DMS153 (cell line): ENCODE measurements around the gene GFAP.
"Not testable (repeated sequence)": the region's sequence is repeated elsewhere in the genome, so short reads cannot be mapped to it uniquely, and the experiment has no call there.

Experiments used
- DNase-seq: peaks from one replicate; lab custom pipeline; 2025; lab: John Stamatoyannopoulos, UW

GFAP gene

DNA sequence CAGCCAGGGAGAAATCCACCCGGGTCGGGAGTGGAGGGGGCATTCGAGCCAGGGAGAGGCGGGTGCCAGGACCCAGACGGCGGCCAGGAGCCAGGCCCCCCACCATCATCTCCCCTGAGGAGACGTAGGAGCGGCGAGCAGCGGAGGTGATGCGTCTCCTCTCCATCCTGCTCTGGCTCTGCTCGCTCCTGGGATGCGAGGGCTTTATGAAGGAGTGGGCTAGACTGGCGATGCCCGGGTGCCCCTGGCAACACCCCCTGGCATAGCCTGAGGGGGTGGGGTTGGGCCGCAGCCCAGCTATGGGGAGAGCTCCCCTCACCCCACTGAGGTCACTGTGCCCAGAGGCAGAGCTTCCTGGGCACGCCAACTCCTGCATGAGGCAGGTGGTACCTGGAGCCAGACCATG lies at the start of gene GFAP:
Gene GFAP (minus strand): TSS at position 180 of the 406 bp plus-strand sequence. CDS start 14 bp downstream, at position 166.
- DNase-seq: no peak

DNA sequence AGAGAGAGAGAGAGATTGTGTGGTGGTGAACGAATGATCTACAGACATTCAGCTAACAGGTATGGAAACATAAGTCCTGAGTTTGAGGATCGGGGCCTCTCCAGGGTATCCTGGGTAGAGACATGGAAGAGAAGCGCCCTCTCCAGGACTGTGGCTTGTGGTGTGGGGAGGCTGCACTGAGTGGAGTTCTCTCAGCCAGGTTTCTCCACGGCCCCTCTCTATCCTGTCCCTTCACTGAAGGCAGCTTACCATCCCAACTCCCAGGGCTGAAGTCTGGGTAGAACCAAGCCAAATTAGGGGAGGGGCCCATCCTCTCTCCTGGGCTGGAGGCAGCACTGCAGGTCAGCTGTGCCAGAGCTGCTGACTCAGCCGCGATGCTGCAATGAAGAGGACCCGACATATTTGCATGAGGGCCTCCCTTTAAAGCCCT lies 46.6 kb upstream of the GFAP start:
- no peak for DNase-seq

DNA sequence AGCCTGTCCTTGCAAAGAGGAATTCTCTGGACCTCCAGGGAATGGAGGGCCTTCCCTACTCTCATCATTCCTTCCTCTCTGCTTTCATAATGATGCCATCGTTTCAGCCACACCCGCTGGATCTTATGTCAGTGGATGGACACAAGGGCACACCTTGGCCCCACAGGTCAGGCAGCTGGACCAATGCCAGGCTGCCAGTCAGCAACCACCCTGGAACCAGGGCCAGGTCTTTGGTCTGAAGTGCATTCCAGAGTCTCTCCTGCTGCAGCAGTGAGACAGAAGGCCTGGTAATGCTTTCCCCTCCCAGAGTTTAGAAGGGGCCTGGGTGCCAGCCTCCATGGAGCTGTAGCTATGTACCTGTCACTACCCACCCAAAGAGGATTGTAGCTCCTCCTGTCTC lies 45.4 kb upstream of the GFAP start:
- DNase-seq: no peak

DNA sequence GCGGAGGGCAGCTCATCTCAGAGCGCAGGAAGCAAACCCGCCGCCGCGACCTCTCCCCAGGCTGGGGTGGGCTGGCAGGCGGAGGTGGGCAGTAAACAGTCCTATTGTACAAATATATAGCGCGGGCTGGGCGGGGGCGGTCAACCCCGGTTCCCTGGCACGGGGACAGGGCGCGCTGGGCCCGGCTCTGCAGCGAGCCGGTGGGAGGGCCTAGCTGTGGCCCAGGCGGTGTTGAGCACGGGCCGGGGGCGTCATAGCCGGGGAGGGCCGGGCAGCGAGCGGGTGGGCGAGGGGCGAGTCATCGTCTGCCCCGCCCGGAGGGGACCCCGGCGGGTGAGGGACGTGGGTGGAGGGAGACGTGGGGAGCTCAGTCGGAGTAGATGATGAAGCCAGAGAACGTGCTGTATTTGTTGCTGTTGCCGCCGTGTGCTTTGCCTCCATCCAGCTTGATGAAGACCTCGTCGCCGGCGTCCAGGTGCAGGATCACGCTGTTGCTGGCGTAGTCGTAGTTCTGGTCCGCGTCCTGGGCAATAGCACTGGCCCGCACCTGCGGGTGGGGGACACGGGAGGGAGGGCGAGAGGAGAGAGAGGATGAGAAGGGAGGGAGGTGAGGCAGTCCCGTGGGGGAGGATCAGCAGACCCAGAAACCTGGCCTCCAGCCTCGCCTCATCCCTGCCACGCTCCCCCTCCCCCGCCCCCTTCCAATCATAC lies 44.7 kb upstream of the GFAP start:
- DNase-seq: no peak

DNA sequence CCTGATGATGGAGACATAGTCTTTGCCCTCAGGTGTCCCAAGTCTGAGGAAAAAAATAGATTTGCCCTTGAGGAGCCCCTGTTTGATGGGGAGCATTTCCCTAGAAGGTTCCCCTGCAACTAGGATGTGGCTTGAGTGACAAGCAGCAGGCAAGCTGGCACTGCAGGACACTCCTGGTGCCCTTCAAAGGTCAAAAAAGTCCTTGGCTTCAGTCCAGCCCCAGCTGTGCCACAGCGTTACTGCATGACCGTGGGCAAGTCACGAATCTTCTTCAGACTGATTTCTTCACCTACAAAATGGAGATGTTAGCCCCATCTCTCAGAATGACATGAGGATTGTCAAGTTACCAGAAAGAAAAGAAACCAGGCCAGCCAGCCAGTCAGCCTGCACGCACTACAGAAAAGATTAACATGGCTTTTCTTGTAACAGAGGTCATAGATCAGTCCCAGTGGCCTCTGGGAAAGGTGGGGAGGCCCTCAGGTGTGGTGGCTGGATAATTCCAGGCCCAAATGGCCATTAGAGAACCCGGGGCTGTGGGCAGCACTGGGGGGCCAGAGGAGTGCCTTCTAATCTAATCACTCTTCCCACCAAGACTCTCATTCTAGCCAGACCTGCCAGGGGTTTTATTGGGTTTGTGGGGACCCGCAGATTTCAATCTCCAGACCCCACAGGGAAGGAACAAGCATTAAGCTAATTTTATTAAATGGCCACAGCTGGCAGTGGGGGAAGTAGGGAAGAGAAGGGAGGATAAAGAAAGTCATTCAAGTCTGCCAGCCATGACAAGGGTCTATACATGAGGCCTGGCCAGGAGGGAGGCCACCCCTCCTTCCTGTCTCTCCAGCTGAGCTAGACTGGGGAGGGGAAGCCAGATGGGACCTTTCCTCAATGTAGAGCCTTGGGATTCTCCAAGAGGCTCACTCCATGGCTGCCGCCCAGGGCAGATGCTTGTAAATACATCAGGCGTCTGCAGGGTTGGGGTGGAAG lies 42.0 kb upstream of the GFAP start:
- no peak for DNase-seq

DNA sequence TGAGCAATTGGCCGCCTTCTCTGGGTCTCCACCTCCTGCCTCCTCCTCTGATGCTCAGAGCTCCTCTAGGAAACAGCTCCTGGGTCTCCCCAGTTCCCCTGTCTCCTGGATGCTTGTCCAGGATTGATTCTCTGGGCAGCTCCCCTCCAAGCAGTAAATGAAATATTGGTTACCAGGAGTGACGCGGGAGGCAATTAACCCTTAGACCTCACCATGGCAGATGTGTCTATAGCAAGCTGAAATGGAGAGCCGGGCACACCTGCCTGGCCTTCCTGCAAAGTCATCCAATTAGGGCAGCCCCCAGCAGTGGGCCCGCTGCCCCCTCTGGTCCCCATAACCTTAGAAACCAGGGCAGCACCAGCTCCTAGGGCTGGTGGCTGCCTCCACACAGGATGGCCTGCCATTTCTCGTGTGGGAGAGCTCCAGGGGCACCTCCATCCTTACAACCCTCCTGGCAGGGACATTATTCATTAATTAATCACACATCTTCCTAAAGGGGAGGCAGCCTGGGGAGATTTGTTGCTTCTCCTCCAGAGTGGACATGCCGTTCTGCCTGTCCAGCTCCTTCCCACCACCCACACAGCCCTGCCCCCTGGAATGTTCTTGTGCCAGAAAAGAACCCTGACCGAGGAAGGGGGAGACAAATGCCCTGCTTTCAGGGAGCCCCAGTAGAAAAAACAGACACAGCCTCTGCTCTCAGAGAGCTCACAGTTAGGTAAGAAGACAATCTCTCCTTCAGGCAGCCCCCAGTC lies 40.5 kb upstream of the GFAP start:
- no peak for DNase-seq

DNA sequence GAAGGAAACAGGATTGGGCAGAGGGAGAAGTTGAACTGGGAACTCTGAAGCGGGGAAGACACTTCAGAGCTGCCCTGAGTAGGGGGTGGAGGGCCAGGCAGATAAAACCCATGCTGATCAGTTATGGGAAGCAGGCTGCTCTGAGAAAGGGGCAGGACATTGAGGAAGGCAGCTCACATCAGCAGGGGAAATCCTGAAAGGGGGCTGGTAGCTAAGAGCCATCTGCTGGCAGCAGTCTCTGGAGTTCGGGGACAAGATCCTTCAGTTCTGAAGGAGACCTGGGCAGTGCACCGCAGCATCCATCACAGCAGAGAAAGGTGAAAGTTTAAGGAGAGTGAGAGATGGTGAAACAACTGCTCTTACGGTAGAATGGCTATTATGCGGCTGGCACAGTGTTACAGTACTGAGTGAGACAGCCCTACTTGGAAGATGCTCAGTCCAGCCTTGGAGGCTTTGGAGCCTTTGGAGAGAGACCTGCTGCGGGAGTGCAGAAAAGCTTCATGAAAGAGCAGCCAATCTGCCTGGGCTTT lies 37.7 kb upstream of the GFAP start:
- no peak for DNase-seq

DNA sequence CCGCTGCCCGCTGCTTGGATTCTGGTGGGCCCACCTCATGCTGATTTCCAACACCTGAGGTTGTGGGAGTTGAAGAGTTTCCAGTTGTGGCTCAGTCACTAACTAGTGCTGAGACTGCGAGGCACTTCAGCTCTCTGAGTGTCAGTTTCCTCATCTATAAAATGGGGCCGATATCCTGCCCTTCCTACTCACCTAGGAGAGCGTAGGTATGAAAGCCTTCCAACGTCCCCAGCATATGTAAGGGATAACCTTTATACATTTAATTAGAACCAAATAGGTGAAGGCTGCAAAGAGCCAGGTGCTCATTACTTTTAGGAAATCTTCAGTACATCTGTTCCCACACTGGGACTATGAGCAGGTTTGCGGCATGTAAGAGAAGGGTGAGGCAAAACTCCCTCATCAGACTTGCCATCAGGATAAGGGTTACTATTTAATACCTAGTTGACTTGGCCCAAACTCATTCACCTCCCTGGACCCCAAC lies 33.1 kb upstream of the GFAP start:
- DNase-seq: no peak

DNA sequence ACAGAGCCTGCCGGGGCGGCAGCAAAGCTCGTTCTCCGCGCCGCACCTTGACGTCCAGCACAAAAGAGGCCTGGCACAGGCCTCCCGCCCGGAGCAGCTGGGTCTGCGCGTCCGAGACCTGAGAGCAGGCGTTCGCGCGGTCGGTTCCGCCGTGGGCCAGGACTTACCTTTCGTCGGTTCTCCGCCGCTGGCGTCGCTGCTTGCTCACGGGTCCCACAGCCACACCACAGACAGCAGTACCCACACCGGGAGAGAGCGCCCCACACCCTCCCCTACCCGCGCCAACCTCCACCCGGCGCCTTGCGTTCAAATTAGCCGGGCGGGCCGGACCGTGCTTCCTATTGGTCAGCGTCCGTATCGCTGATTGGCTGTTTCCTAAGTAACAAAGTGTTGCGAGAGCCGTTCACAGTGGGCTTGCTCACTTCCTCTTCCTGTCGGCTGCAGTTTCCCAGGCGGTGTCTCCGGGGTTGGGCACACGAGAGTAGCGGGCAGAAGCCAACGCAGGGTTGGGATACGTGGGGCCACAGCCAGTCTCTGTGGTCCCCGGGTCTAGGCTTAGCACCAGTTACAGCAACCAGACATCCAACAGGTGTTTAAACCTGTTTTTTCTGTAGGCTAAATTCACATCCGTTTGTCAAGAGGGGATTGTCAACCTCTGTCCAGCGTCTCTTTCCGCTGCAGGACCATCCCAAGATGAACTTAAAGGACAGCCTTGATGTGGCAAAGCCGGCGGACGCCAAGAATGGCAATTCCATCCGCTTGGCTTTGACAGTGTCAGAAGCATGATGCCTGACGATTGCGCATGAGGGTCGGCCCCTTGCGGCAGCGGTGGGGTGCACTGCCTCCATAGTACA lies 32.4 kb upstream of the GFAP start, which contains the start of gene KIF18B:
Gene KIF18B (minus strand): TSS at position 313 of the 854 bp plus-strand sequence. CDS start 11,429 bp downstream, outside the sequence.
- peak; percentile 93 for DNase-seq

DNA sequence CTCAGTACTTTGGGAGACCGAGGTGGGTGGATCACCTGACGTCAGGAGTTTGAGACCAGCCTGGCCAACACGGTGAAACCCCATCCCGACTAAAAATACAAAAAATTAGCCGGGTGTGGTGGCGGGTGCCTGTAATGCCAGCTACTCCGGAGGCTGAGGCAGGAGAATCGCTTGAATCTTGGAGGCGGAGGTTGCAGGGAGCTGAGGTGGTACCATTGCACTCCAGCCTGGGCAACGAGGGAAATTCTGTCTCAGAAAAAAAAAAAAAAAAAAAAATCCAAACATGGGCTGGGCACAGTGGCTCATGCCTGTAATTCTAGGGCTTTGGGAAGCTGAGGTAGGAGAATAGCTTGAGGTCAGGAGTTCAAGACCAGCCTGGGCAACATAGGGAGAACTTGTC lies 30.4 kb upstream of the GFAP start:
- DNase-seq: not testable (repeated sequence)

DNA sequence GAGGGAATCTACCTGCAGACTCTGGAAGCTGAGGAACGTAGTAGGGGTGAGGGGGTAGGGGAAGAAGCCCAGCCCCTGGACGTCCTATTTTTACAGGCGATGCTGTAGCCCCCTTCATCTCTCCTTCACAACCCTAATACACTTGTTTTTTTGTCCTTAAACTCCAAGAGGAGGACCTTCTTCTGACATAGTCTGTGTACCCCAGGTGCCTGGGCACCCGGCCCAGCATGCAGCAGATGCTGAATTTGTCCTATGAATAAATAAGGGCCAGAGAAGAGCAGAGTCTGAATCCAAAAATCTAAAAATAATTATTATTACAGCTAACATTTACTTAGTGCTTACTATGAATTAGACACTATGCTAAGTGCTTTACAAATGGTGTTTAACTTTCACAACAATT lies 27.2 kb upstream of the GFAP start:
- no peak for DNase-seq

DNA sequence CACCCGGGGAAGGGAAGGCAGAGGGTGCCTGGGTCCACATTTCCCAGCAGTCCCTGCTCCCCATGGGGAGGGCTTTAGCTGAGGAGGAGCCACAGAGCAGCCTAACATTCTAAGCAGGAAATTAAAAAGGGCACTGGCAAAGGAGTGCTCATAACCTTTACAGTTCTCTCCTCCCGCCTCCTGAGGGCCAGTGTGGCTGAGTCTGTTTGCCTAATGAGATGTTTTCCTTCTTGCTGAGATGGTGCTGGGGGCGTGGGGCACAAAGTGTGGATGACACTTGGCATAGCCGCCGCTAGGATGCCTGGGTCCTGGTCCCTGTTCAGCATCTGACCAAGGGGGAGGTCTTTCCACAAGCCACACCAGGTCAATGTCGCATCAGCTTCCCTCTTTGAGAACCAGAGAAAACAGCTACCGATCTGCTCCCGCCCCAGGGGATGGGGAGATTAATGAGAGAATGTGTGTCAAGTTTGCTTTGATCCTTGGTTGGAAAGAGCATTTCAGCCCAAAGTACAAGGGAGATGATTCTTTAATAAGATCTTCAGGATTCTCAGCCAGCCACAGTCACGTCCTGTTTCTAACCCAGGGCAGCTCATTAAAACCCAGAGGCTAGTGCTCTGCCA lies 26.5 kb upstream of the GFAP start:
- DNase-seq: no peak

DNA sequence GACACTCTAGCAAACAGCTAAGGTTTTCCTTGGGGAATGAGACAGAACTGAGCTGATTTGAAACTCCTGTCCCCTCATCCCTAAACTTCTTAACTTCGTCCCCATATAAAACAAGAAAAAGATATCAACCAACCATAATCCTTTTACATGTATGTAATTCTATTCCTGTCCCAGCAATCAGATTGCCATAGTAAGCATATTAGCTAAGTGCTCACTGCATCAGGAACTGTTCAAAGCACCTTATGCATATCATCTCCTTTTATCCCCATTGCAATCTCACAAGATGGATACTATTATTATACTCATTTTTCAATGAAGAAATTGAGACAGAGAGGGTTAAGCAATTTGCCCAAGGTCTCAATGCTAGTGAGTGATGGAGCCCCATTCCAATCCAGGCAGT lies 25.5 kb upstream of the GFAP start:
- no peak for DNase-seq

DNA sequence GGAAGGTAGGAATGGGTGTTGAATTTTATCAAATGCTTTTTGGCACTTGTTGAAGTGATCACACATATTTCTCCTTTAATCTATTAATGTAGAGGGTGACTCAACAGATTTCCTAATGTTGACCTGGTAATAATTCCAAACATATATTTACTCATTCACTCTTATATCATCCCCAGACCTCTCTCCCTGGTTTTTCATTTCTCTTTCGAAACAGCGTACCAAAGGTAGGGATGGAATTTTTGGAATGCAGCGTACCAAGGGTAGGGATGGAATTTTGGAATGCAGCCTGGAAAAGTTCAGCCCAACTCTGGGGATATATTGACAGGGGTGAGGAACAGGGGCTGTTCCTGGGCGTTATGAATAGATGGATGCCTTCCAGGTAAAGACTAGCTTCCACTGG lies 25.0 kb upstream of the GFAP start:
- no peak for DNase-seq

DNA sequence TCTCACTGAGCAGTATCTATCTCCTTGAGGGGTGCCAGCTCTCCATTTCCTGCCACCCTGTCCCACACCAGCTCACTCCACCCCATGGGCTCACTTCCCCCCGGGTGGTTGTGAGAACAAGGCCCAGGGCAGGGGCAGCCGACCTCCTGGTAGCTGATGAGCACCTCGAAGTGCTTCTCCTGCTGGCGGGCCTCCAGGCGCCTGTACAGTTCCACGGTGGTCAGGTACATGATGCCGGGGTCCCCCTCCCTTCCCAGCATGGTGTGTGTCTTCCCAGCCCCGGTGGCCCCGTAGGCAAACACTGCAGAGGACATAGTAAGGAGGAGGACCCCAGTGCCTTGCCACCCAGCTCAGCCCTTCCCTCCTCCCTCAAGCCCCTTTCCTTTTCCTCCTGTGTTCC lies 19.8 kb upstream of the GFAP start:
- no peak for DNase-seq

DNA sequence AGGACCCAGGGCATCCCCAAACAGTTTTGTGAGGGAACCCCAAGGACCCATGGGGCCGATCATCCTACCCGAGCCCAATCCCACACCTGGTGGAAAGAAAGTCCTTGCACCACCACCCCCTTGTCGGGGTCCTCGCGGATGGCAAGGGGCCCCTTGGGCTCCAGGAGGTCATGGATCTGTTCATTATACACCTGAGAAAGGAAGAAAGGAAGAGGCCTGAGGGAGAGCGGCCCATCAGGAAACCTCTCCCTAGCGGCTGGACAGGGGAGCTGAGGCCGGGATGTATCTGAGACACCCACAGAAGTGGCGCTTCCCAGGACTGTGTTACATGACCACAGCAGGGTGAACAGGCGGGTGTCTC lies 19.4 kb upstream of the GFAP start:
- no peak for DNase-seq

DNA sequence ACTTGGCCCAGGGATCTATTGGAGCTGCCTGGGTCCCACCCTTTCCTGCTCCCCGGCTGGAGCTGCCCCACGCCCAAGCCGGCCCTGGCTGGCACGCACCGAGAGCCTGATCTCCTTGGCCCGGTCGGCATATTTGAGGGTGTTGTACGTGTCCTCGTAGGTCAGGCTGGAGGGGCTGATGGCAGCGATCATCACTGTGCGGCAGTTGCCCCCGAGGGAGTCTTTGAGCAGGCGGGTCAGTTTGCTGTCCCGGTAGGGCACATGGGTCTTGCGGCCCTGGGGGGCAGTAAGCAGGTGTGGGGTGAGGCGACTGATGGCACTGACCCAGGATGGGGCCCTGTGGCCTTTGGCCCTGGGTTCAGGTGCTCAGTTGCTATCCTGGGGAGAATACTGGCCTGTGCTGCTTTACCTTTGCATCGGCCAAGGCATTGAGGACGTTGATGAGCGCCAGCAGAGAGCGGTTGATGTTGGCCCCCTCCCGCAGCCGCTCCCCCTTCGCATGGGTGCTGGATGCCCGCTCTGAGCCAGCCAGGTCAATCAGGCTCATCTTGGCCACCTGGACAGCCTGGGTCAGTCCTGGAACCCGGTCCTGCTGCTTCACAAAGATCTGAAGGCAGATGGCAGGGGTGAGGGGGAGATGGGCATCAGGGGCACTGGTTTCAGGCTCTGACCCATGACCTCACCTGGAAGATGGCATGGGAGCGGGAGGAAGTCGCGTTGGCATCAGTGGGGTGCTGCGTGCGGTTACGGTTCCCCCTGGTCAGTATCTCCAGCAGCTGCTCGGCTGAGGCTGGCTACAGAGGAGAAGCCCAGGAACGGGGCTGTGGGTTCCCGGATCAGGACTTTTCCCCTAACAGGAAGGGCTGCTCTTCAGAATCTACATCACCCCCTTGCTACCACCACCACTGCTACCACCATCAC lies 18.8 kb upstream of the GFAP start:
- no peak for DNase-seq

DNA sequence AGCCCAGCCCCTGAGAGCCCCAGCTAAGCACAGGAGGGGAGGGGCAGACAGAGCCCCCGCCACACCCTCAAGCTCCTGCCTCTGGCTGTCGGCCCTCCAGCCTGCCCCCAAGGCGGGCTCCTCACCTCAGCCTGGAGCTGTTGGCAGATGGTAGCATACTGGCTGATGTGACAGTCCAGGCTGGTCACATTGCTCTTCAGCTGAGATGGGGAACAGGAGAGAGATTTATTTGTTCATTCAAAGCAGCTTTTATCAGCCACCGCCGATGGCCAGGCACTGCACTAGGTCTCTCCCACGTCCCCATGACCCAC lies 17.4 kb upstream of the GFAP start:
- no peak for DNase-seq

DNA sequence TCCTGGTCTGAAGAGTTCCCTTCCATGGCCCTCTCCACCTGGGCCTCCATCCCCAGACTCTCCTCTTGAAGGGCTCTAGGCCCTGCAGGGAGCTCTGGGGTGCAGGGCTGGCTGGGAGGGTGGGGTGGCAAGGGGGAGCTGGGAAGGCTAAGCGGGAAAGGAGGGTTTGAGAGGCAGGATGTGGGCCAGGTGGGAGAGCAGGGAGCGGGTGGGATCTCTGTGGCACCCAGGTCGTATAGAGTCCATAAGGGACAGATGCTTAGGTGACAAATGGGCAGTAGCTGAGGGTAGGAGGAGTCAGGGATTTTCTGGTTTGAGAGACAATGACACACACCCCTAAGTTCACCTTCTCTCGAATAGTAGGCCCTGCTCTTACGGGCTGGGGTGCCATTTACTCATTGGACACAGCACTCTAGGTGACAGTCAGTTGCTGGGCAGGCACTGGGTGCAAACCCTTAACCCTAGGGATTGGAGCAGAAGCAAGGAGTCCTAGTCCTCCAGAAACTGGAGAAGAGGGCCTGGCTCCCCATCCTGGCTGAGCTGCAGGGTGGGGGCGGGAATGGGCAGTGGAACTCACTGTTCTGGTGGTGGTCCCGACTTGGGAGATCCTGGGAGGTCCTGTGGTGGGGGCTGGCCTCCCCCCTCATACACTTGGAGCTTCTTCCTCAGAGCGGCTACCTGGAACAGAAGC lies 16.9 kb upstream of the GFAP start:
- DNase-seq: no peak
